Ovary (tissue), 9 donors: ENCODE data around the gene P4HB. TPM values are rescaled to one million over a fixed set of nuclear protein-coding genes. Genes with fewer than 3 reads are reported as not detected.

ENCODE experiments used
- DNase-seq, 5 donors: peaks; one replicate each; pipeline ENCODE4 v3.0.0-alpha.2; 2019 to 2020
- H3K27ac ChIP-seq, 2 donors: fragments of 200-600 bp; one replicate each; pipeline versions ENCODE4 v1.5.1 to v1.8.0; 2019 to 2022
- H3K27me3 ChIP-seq: fragments of 200-600 bp; one replicate; pipeline ENCODE4 v1.8.0; 2022
- H3K36me3 ChIP-seq: fragments of 200-600 bp; sonication (generic); one replicate; pipeline ENCODE4 v1.5.1; 2019
- H3K4me1 ChIP-seq: one replicate; pipeline ENCODE4 v1.8.1; 2013; ENCODE audit warnings: mild to moderate bottlenecking, moderate library complexity; ENCODE audit not compliant: insufficient read depth
- H3K4me3 ChIP-seq: fragments of 200-600 bp; sonication (generic); one replicate; pipeline ENCODE4 v1.5.1; 2017
- H3K9me3 ChIP-seq, 2 donors: fragments of 200-600 bp in 1 of 2; sonication (generic) in 1 of 2; one replicate each; pipeline versions ENCODE4 v1.5.1 to v1.8.1; 2013 to 2019; ENCODE audit warnings: mild to moderate bottlenecking in 1 of 2, moderate library complexity in 1 of 2
- EP300 ChIP-seq: sonication (generic); formaldehyde crosslinking; IDR thresholded peaks from one replicate; pipeline ENCODE4 v1.6.1; 2017; ENCODE audit warnings: antibody characterized with exemption
- POLR2A ChIP-seq: fragments of 450-650 bp; IDR thresholded peaks from one replicate; pipeline ENCODE4 v1.6.1; 2017; ENCODE audit warnings: antibody characterized with exemption, mild to moderate bottlenecking, moderate library complexity
- WGBS, 3 donors: extraction: QIAGEN DNeasy Blood & Tissue Kit in 1 of 3; methylation state at CpG; one replicate each; pipeline versions ENCODE4 v1.1.5 to v1.1.7; 2013 to 2017; 5-methylcytosine and 5-hydroxymethylcytosine counted together
- intact Hi-C, 4 donors: fragments of 100-400 bp; cut with DNase I; formaldehyde crosslinking; loops; one replicate each; pipeline versions ENCODE4 v1.11.0 to v1.15.1; 2022 to 2023
- polyA plus RNA-seq, 2 donors: library from polyadenylated mRNA; stranded (reverse); fragments of 200-250 nt in 1 of 2; fragments of 350-450 nt in 1 of 2; fragmentation: Illumina TruSeq in 1 of 2; extraction: RNeasy Lipid Tissue Mini Kit (QIAGEN cat#74804) in 1 of 2; gene quantifications; one replicate each; pipeline ENCODE4 v1.2.3, GENCODE V29; 2013 to 2014
- total RNA-seq, 7 donors: library from RNA; depleted of rRNA in 2 of 7; stranded (reverse); fragments of >200 nt in 2 of 7; fragmentation: NEBNext Ultra II Directional in 3 of 7; extraction: Animal tissue kit (Norgen Biotek cat#: 25700) in 3 of 7; gene quantifications; one replicate each; pipeline versions ENCODE4 v1.1.0 to v1.2.4, GENCODE V29; 2016 to 2023
- TF ChIP-seq, protein P1 (sequence below), 3 donors: fragments of 450-650 bp in 2 of 3; fragments of 200-600 bp in 1 of 3; IDR thresholded peaks; one replicate each; pipeline versions ENCODE4 v1.5.1 to v1.8.0; 2016 to 2022; ENCODE audit warnings: antibody characterized with exemption in 3 of 3, mild to moderate bottlenecking in 1 of 3
- donor health status: DM: no; HTN: no; CAD: no; lungs with moderate emphysema.
- donor health status: DM: no; HTN: no; CAD: no.
- donor health status: Bipolar disorder and iron deficiency.
- donor health status: DM: yes; HTN: yes; CAD: no.
- donor health status: DM: no; HTN: no; CAD: no.
- donor health status: DM: yes; HTN: yes; CAD: no.

Gene P4HB
- total and polyA plus RNA-seq, 9 donors = 222 to 2,080 (median 312) TPM

GRCh38 chr17:81819708-81820107 lies 40.6 kb downstream of the P4HB start:
- Histone ChIP-seq H3K9me3 (no peaks in the 10 kb centered on the region), H3K4me3 (no peak overlapping the region), H3K27me3 (no peaks in the 10 kb centered on the region), H3K27ac (no peak overlapping the region), H3K36me3 (no peaks in the 10 kb centered on the region), H3K4me1 (peaks cover 6% of the 10 kb centered on the region)
- intact Hi-C loops = no loop called here
- DNase-seq = no peak
- WGBS, 3 donors = 3 to 14% (median 12%) methylated on average over 9 to 13 of the region's 13 CpGs
- TF ChIP-seq POLR2A = no peak
- TF ChIP-seq, protein P1, sequence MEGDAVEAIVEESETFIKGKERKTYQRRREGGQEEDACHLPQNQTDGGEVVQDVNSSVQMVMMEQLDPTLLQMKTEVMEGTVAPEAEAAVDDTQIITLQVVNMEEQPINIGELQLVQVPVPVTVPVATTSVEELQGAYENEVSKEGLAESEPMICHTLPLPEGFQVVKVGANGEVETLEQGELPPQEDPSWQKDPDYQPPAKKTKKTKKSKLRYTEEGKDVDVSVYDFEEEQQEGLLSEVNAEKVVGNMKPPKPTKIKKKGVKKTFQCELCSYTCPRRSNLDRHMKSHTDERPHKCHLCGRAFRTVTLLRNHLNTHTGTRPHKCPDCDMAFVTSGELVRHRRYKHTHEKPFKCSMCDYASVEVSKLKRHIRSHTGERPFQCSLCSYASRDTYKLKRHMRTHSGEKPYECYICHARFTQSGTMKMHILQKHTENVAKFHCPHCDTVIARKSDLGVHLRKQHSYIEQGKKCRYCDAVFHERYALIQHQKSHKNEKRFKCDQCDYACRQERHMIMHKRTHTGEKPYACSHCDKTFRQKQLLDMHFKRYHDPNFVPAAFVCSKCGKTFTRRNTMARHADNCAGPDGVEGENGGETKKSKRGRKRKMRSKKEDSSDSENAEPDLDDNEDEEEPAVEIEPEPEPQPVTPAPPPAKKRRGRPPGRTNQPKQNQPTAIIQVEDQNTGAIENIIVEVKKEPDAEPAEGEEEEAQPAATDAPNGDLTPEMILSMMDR (IDR thresholded peaks at IDR 0.05) = no peak
- no peak for TF ChIP-seq EP300

- no peaks in the 10 kb centered on the region for H3K9me3 ChIP-seq
- intact Hi-C loops = no loop called here
- no peak overlapping the region for H3K27ac ChIP-seq
- H3K4me1 ChIP-seq = peaks cover 6% of the 10 kb centered on the region
- H3K4me3 ChIP-seq = no peak overlapping the region
- no peaks in the 10 kb centered on the region for H3K36me3 ChIP-seq
- no peaks in the 10 kb centered on the region for H3K27me3 ChIP-seq
- no peak for DNase-seq
- 23 to 26% (median 25%) methylated on average over 7 of the region's 7 CpGs for WGBS, 3 donors
- TF ChIP-seq, protein P1 (IDR thresholded peaks at IDR 0.05) = no peak
- TF ChIP-seq EP300 (no peak), POLR2A (no peak)
These were observed 42.6 kb downstream of the P4HB start for GRCh38 chr17:81817758-81818147.

- Histone ChIP-seq H3K4me1 (no peaks in the 10 kb centered on the region), H3K4me3 (no peak overlapping the region), H3K36me3 (no peaks in the 10 kb centered on the region), H3K9me3 (no peaks in the 10 kb centered on the region), H3K27ac (no peak overlapping the region), H3K27me3 (no peaks in the 10 kb centered on the region)
- TF ChIP-seq, protein P1 (IDR thresholded peaks at IDR 0.05) = no peak
- TF ChIP-seq EP300 (no peak), POLR2A (no peak)
- intact Hi-C loops = no loop called here
- no peak for DNase-seq
- WGBS, 3 donors = 45 to 64% (median 51%) methylated on average over 2 of the region's 2 CpGs
These were observed 44.7 kb downstream of the P4HB start for GRCh38 chr17:81815646-81815986.

GRCh38 chr17:81814748-81815645 lies 45.3 kb downstream of the P4HB start:
- Histone ChIP-seq H3K36me3 (no peaks in the 10 kb centered on the region), H3K9me3 (no peaks in the 10 kb centered on the region), H3K4me3 (no peak overlapping the region), H3K4me1 (no peaks in the 10 kb centered on the region), H3K27me3 (no peaks in the 10 kb centered on the region), H3K27ac (no peak overlapping the region)
- DNase-seq = no peak
- WGBS, 3 donors = 43 to 64% (median 59%) methylated on average over 15 to 24 of the region's 24 CpGs
- TF ChIP-seq, protein P1 (IDR thresholded peaks at IDR 0.05) = no peak
- TF ChIP-seq POLR2A (no peak), EP300 (no peak)
- intact Hi-C loops = no loop called here
